HL-60 (cell line): ENCODE results near the gene SMTNL1.

Experiments
- POLR2AphosphoS5 ChIP-seq: IDR thresholded peaks from 2 replicates; pipeline ENCODE4 v1.6.1; 2012; ENCODE audit warnings: low read depth
- TF ChIP-seq, protein P1 (sequence below): IDR thresholded peaks from one replicate; pipeline ENCODE4 v1.5.1; 2011; ENCODE audit warnings: low read length, control low read depth, inconsistent platforms; ENCODE audit not compliant: insufficient read depth
- TF ChIP-seq, protein P2 (sequence below): IDR thresholded peaks from 2 replicates; pipeline ENCODE4 v1.6.1; 2012; ENCODE audit warnings: low read depth; ENCODE audit not compliant: insufficient replicate concordance

DNA sequence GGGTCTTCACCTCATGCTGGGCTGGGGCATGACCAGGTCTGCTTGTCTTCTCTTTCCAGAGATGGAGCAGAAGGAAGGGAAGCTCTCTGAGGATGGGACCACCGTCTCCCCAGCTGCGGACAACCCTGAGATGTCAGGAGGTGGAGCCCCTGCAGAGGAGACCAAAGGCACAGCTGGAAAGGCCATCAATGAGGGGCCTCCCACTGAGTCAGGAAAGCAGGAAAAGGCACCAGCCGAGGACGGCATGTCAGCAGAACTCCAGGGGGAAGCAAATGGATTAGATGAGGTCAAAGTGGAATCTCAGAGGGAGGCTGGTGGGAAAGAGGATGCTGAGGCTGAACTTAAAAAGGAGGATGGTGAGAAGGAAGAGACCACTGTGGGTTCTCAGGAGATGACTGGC, 5.2 kb downstream of the SMTNL1 start:
- TF ChIP-seq, protein P1, sequence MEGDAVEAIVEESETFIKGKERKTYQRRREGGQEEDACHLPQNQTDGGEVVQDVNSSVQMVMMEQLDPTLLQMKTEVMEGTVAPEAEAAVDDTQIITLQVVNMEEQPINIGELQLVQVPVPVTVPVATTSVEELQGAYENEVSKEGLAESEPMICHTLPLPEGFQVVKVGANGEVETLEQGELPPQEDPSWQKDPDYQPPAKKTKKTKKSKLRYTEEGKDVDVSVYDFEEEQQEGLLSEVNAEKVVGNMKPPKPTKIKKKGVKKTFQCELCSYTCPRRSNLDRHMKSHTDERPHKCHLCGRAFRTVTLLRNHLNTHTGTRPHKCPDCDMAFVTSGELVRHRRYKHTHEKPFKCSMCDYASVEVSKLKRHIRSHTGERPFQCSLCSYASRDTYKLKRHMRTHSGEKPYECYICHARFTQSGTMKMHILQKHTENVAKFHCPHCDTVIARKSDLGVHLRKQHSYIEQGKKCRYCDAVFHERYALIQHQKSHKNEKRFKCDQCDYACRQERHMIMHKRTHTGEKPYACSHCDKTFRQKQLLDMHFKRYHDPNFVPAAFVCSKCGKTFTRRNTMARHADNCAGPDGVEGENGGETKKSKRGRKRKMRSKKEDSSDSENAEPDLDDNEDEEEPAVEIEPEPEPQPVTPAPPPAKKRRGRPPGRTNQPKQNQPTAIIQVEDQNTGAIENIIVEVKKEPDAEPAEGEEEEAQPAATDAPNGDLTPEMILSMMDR, result no peak
- TF ChIP-seq, protein P2, sequence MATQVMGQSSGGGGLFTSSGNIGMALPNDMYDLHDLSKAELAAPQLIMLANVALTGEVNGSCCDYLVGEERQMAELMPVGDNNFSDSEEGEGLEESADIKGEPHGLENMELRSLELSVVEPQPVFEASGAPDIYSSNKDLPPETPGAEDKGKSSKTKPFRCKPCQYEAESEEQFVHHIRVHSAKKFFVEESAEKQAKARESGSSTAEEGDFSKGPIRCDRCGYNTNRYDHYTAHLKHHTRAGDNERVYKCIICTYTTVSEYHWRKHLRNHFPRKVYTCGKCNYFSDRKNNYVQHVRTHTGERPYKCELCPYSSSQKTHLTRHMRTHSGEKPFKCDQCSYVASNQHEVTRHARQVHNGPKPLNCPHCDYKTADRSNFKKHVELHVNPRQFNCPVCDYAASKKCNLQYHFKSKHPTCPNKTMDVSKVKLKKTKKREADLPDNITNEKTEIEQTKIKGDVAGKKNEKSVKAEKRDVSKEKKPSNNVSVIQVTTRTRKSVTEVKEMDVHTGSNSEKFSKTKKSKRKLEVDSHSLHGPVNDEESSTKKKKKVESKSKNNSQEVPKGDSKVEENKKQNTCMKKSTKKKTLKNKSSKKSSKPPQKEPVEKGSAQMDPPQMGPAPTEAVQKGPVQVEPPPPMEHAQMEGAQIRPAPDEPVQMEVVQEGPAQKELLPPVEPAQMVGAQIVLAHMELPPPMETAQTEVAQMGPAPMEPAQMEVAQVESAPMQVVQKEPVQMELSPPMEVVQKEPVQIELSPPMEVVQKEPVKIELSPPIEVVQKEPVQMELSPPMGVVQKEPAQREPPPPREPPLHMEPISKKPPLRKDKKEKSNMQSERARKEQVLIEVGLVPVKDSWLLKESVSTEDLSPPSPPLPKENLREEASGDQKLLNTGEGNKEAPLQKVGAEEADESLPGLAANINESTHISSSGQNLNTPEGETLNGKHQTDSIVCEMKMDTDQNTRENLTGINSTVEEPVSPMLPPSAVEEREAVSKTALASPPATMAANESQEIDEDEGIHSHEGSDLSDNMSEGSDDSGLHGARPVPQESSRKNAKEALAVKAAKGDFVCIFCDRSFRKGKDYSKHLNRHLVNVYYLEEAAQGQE, result no peak
- no peak for TF ChIP-seq POLR2AphosphoS5
